GM15510 (cell line): Measurements from ENCODE around the gene HTD2.

Source experiments
- POLR2A ChIP-seq: IDR thresholded peaks from 3 replicates; pipeline ENCODE4 v1.6.1; 2011; ENCODE audit warnings: borderline replicate concordance; ENCODE audit not compliant: insufficient read length; ENCODE audit errors: extremely low read depth

HTD2 gene

GRCh38 chr3:58323529-58324390 is 17.4 kb downstream of the HTD2 start:
- TF ChIP-seq POLR2A = no peak

GRCh38 chr3:58324391-58325390 is 18.4 kb downstream of the HTD2 start:
- TF ChIP-seq POLR2A = no peak

- TF ChIP-seq POLR2A = no peak
Measured at GRCh38 chr3:58325525-58325992, 19.2 kb downstream of the HTD2 start.

- no peak for TF ChIP-seq POLR2A
Measured at GRCh38 chr3:58326267-58326900, 20.1 kb downstream of the HTD2 start.

GRCh38 chr3:58329150-58329921 is 23.0 kb downstream of the HTD2 start:
- TF ChIP-seq POLR2A = no peak

GRCh38 chr3:58329922-58330413 is 23.6 kb downstream of the HTD2 start:
- TF ChIP-seq POLR2A = no peak

GRCh38 chr3:58331593-58332152 is 25.4 kb downstream of the HTD2 start:
- no peak for TF ChIP-seq POLR2A

- TF ChIP-seq POLR2A = peak; percentile 59
Measured at GRCh38 chr3:58332575-58333188, 26.4 kb downstream of the HTD2 start, which contains the start of gene PXK. Gene PXK (plus strand): TSS chr3:58332892. CDS start chr3:58332989, 97 bp downstream.

GRCh38 chr3:58333206-58334012 is 27.1 kb downstream of the HTD2 start:
- no peak for TF ChIP-seq POLR2A

GRCh38 chr3:58334013-58334321 is 27.6 kb downstream of the HTD2 start:
- no peak for TF ChIP-seq POLR2A

- no peak for TF ChIP-seq POLR2A
Measured at GRCh38 chr3:58334506-58334884, 28.2 kb downstream of the HTD2 start.

GRCh38 chr3:58335652-58335947 is 29.3 kb downstream of the HTD2 start:
- no peak for TF ChIP-seq POLR2A
